ENCODE measurements around the gene FBXW7. TPM values are rescaled to one million over a fixed set of nuclear protein-coding genes. Genes with fewer than 3 reads are reported as not detected.

Gene FBXW7
- total RNA-seq, 3 donors from 2014 or later (not counting 1 experiment from before 2014, with no cell fraction given) = 172 to 202 (median 175) TPM

DNA sequence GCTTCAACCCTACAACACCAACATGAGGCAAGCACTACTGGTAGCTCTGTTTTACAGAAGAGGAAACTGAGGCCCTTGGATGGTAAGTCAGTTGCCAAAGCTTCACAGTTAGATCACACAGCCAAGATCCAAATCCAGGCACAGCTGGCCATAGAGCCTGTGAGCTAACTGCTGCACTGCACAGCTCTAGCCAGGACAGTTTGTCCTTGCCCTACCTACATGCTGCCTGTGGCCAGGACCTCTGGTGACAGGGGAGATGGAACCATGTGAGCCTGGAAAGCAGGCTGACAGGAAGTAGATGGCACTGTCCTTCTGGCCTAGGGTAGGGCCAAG, 257.8 kb downstream of the FBXW7 start:
- Histone ChIP-seq H3K9me3 (ENCODE audit: control insufficient read depth, insufficient read depth, low read length) (no peaks in the 10 kb centered on the region), H3K4me3 (ENCODE audit: low read length) (no peak overlapping the region), H3K36me3 (ENCODE audit: control insufficient read depth, insufficient read depth, low read length) (no peaks in the 10 kb centered on the region), H3K27ac (ENCODE audit: low read length) (no peak overlapping the region), H3K27me3 (ENCODE audit: control insufficient read depth, insufficient read depth, low read length) (no peaks in the 10 kb centered on the region), H3K4me1 (ENCODE audit: control insufficient read depth, insufficient read depth, low read length) (no peaks in the 10 kb centered on the region)
- Mint-ChIP-seq H3K9me3 (no peaks in the 10 kb centered on the region), H3K4me3 (no peak overlapping the region), H3K27ac (no peak overlapping the region), H3K36me3 (no peaks in the 10 kb centered on the region), H3K4me1 (no peaks in the 10 kb centered on the region), H3K27me3 (ENCODE audit: low read depth in 2 of 2) (no peaks in the 10 kb centered on the region)
- ATAC-seq (no peak), DNase-seq (no peak)
- TF ChIP-seq, protein P1, sequence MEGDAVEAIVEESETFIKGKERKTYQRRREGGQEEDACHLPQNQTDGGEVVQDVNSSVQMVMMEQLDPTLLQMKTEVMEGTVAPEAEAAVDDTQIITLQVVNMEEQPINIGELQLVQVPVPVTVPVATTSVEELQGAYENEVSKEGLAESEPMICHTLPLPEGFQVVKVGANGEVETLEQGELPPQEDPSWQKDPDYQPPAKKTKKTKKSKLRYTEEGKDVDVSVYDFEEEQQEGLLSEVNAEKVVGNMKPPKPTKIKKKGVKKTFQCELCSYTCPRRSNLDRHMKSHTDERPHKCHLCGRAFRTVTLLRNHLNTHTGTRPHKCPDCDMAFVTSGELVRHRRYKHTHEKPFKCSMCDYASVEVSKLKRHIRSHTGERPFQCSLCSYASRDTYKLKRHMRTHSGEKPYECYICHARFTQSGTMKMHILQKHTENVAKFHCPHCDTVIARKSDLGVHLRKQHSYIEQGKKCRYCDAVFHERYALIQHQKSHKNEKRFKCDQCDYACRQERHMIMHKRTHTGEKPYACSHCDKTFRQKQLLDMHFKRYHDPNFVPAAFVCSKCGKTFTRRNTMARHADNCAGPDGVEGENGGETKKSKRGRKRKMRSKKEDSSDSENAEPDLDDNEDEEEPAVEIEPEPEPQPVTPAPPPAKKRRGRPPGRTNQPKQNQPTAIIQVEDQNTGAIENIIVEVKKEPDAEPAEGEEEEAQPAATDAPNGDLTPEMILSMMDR (IDR thresholded peaks at IDR 0.05) = no peak
- intact Hi-C loops (cut with micrococcal nuclease) = no loop called here

DNA sequence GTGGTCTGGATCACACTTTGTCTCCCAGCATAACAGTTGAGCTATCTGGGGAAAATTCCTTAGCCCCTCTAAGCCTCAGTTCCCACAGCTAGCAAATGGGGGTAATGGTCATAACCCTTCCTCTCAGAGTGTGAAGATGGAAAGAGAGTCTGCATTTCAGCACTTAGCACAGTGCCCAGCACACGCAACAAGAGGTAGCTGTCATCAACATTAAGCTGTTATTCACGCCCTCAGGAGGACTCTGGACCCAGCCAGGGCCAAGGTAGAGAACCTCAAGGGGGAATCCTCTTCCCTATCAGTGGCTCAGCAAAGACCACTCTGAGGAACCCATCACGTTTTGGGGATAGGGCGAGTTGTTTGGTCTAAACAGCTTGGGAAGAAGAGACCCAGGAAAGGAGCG, 258.6 kb downstream of the FBXW7 start:
- no peak overlapping the region for H3K27ac Mint-ChIP-seq
- H3K27me3 Mint-ChIP-seq (ENCODE audit: low read depth in 2 of 2) = no peaks in the 10 kb centered on the region
- Histone ChIP-seq H3K4me1 (ENCODE audit: control insufficient read depth, insufficient read depth, low read length) (no peaks in the 10 kb centered on the region), H3K27ac (ENCODE audit: low read length) (no peak overlapping the region), H3K36me3 (ENCODE audit: control insufficient read depth, insufficient read depth, low read length) (no peaks in the 10 kb centered on the region), H3K4me3 (ENCODE audit: low read length) (no peak overlapping the region), H3K9me3 (ENCODE audit: control insufficient read depth, insufficient read depth, low read length) (no peaks in the 10 kb centered on the region), H3K27me3 (ENCODE audit: control insufficient read depth, insufficient read depth, low read length) (no peaks in the 10 kb centered on the region)
- no peaks in the 10 kb centered on the region for H3K36me3 Mint-ChIP-seq
- no peaks in the 10 kb centered on the region for H3K4me1 Mint-ChIP-seq
- H3K4me3 Mint-ChIP-seq = no peak overlapping the region
- WGBS (ENCODE audit: insufficient coverage) = 89% methylated on average over 5 of the region's 5 CpGs
- intact Hi-C loops (cut with micrococcal nuclease) = no loop called here
- H3K9me3 Mint-ChIP-seq = no peaks in the 10 kb centered on the region
- TF ChIP-seq, protein P1 (IDR thresholded peaks at IDR 0.05) = no peak
- DNase-seq = no peak
- no peak for ATAC-seq

DNA sequence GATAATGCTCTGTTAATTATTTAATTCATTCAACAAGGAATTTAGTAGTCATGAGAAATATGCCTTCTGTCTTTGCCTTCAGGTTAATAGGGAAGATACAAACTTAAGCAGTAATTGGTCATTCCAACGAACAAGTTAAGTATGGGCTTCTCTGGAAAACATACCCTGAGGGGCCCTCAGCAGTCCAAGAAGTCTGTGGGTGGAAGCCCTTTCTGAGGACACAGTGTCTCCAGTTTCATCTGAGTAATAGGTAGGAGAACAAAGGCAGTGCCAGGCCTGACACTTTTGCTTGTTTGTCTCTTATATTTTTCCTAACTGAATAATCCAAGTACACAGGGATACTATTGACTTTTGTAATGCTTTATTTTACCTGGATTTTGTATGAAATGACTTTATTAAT, 262.5 kb downstream of the FBXW7 start:
- Mint-ChIP-seq H3K4me3 (no peak overlapping the region), H3K9me3 (no peaks in the 10 kb centered on the region), H3K4me1 (no peaks in the 10 kb centered on the region), H3K27ac (no peak overlapping the region), H3K27me3 (ENCODE audit: low read depth in 2 of 2) (no peaks in the 10 kb centered on the region), H3K36me3 (no peaks in the 10 kb centered on the region)
- Histone ChIP-seq H3K36me3 (ENCODE audit: control insufficient read depth, insufficient read depth, low read length) (no peaks in the 10 kb centered on the region), H3K4me1 (ENCODE audit: control insufficient read depth, insufficient read depth, low read length) (no peaks in the 10 kb centered on the region), H3K27ac (ENCODE audit: low read length) (no peak overlapping the region), H3K4me3 (ENCODE audit: low read length) (no peak overlapping the region), H3K27me3 (ENCODE audit: control insufficient read depth, insufficient read depth, low read length) (no peaks in the 10 kb centered on the region), H3K9me3 (ENCODE audit: control insufficient read depth, insufficient read depth, low read length) (no peaks in the 10 kb centered on the region)
- no peak for ATAC-seq
- WGBS (ENCODE audit: insufficient coverage) = 77% methylated on average over 1 of the region's 1 CpG
- intact Hi-C loops (cut with micrococcal nuclease) = no loop called here
- no peak for DNase-seq
- TF ChIP-seq, protein P1 (IDR thresholded peaks at IDR 0.05) = no peak

Other genes with a start within 250 kb of the FBXW7 start
- 10 to 100 TPM in 2 of 3 donors, 1 to 10 TPM in 1; 9.8 to 45.4 (median 10.5) TPM for gene TMEM154, start 143.9 kb upstream of the FBXW7 start, total RNA-seq
- not detected for gene TIGD4, start 243.6 kb upstream of the FBXW7 start, total RNA-seq
- gene ARFIP1, start 243.9 kb upstream of the FBXW7 start, total RNA-seq = 10 to 100 TPM; 13.7 to 20.6 (median 14.6) TPM